Stimulated activated naive CD8-positive, alpha-beta T cell treated with anti-CD3 and anti-CD28 coated beads, Interleukin-15, amount 100 ng/mL, for 72 hours (primary cell): Measurements from ENCODE around the gene SKOR1.
A peak's percentile ranks its signal among the peaks of the same experiment; 100 is the strongest.

Source experiments
- ATAC-seq: fragments of 150-1000 bp; cut with Tn5 transposase; 2 replicates; pipeline ENCODE4 v1.10.0; 2021; ENCODE audit warnings: mild to moderate bottlenecking, moderate library complexity
- DNase-seq, 2 donors: peaks; one replicate each; pipeline ENCODE4 v3.0.0; 2021 to 2022
- H3K27ac Mint-ChIP-seq, 2 donors: one replicate each; pipeline ENCODE4 v1.8.0; 2022; ENCODE audit warnings: mild to moderate bottlenecking in 2 of 2, mixed read lengths in 2 of 2, moderate library complexity in 2 of 2
- H3K27me3 Mint-ChIP-seq: one replicate; pipeline ENCODE4 v1.8.0; 2022; ENCODE audit warnings: mixed read lengths
- H3K4me1 Mint-ChIP-seq: one replicate; pipeline ENCODE4 v1.8.0; 2022; ENCODE audit warnings: mild to moderate bottlenecking, mixed read lengths
- H3K4me3 Mint-ChIP-seq, 2 donors: one replicate each; pipeline ENCODE4 v1.8.0; 2022; ENCODE audit warnings: mild to moderate bottlenecking in 2 of 2, mixed read lengths in 2 of 2, moderate library complexity in 1 of 2
- H3K9me3 Mint-ChIP-seq, 2 donors: one replicate each; pipeline ENCODE4 v1.8.0; 2022; ENCODE audit warnings: mixed read lengths in 2 of 2

Gene SKOR1

GRCh38 chr15:67805666-67806516 lies 19.4 kb upstream of the SKOR1 start:
- ATAC-seq (no peak), DNase-seq (no peak)
- H3K9me3 Mint-ChIP-seq: no peaks in the 10 kb centered on the region
- H3K27me3 Mint-ChIP-seq: no peaks in the 10 kb centered on the region
- H3K27ac Mint-ChIP-seq: no peak overlapping the region
- H3K4me1 Mint-ChIP-seq: peaks cover 7% of the 10 kb centered on the region
- H3K4me3 Mint-ChIP-seq: no peak overlapping the region

GRCh38 chr15:67806536-67806935 lies 18.8 kb upstream of the SKOR1 start:
- ATAC-seq (no peak), DNase-seq (no peak)
- Mint-ChIP-seq H3K4me1 (peaks cover 7% of the 10 kb centered on the region), H3K27me3 (no peaks in the 10 kb centered on the region), H3K4me3 (no peak overlapping the region), H3K27ac (peak overlapping the region in 1 of 2 donors; percentile 42), H3K9me3 (no peaks in the 10 kb centered on the region)

- DNase-seq (no peak), ATAC-seq (no peak)
- Mint-ChIP-seq H3K4me1 (peaks cover 11% of the 10 kb centered on the region), H3K9me3 (no peaks in the 10 kb centered on the region), H3K27me3 (no peaks in the 10 kb centered on the region), H3K4me3 (no peak overlapping the region), H3K27ac (peak overlapping the region in 1 of 2 donors; percentile 3)
These were observed 18.2 kb upstream of the SKOR1 start for GRCh38 chr15:67807141-67807540.

- DNase-seq (no peak), ATAC-seq (no peak)
- H3K4me1 Mint-ChIP-seq: peaks cover 11% of the 10 kb centered on the region
- no peak overlapping the region for H3K27ac Mint-ChIP-seq
- H3K27me3 Mint-ChIP-seq: no peaks in the 10 kb centered on the region
- H3K4me3 Mint-ChIP-seq: no peak overlapping the region
- no peaks in the 10 kb centered on the region for H3K9me3 Mint-ChIP-seq
These were observed 17.5 kb upstream of the SKOR1 start for GRCh38 chr15:67807836-67808235.

GRCh38 chr15:67808821-67809220 lies 16.5 kb upstream of the SKOR1 start:
- no peak for ATAC-seq
- peaks cover 11% of the 10 kb centered on the region for H3K4me1 Mint-ChIP-seq

GRCh38 chr15:67809441-67809840 lies 15.9 kb upstream of the SKOR1 start:
- no peak for ATAC-seq
- peaks cover 11% of the 10 kb centered on the region for H3K4me1 Mint-ChIP-seq
- no peaks in the 10 kb centered on the region for H3K9me3 Mint-ChIP-seq
- no peaks in the 10 kb centered on the region for H3K27me3 Mint-ChIP-seq
- H3K27ac Mint-ChIP-seq: no peak overlapping the region
- H3K4me3 Mint-ChIP-seq: no peak overlapping the region
- DNase-seq: no peak

More at GRCh38 chr15:67808821-67809220, 16.5 kb upstream of the SKOR1 start:
- Mint-ChIP-seq H3K9me3 (no peaks in the 10 kb centered on the region), H3K4me3 (no peak overlapping the region), H3K27ac (no peak overlapping the region), H3K27me3 (no peaks in the 10 kb centered on the region)
- DNase-seq: no peak

- DNase-seq: no peak
- no peak overlapping the region for H3K27ac Mint-ChIP-seq
- ATAC-seq: no peak
- H3K27me3 Mint-ChIP-seq: no peaks in the 10 kb centered on the region
- H3K9me3 Mint-ChIP-seq: no peaks in the 10 kb centered on the region
- H3K4me3 Mint-ChIP-seq: no peak overlapping the region
- H3K4me1 Mint-ChIP-seq: peaks cover 11% of the 10 kb centered on the region
These were observed 15.4 kb upstream of the SKOR1 start for GRCh38 chr15:67809866-67810265.

GRCh38 chr15:67812241-67812644 lies 13.1 kb upstream of the SKOR1 start:
- no peaks in the 10 kb centered on the region for H3K9me3 Mint-ChIP-seq
- peaks cover 2% of the 10 kb centered on the region for H3K27me3 Mint-ChIP-seq
- H3K4me3 Mint-ChIP-seq: no peak overlapping the region
- no peak for ATAC-seq
- H3K27ac Mint-ChIP-seq: no peak overlapping the region
- peaks cover 4% of the 10 kb centered on the region for H3K4me1 Mint-ChIP-seq
- DNase-seq: no peak

- Mint-ChIP-seq H3K4me1 (peaks cover 4% of the 10 kb centered on the region), H3K27ac (no peak overlapping the region), H3K9me3 (no peaks in the 10 kb centered on the region), H3K4me3 (no peak overlapping the region), H3K27me3 (peaks cover 11% of the 10 kb centered on the region)
- ATAC-seq (no peak), DNase-seq (no peak)
These were observed 12.1 kb upstream of the SKOR1 start for GRCh38 chr15:67813104-67813634.

- peaks cover 31% of the 10 kb centered on the region for H3K27me3 Mint-ChIP-seq
These were observed 10.2 kb upstream of the SKOR1 start for GRCh38 chr15:67815036-67815592.

GRCh38 chr15:67816668-67817067 lies 8.6 kb upstream of the SKOR1 start:
- H3K4me3 Mint-ChIP-seq: no peak overlapping the region
- no peak overlapping the region for H3K27ac Mint-ChIP-seq

More at GRCh38 chr15:67815036-67815592, 10.2 kb upstream of the SKOR1 start:
- DNase-seq: peak in 1 of 2 donors; percentile 3
- no peak overlapping the region for H3K4me3 Mint-ChIP-seq
- H3K9me3 Mint-ChIP-seq: no peaks in the 10 kb centered on the region
- no peak for ATAC-seq
- H3K4me1 Mint-ChIP-seq: peaks cover 7% of the 10 kb centered on the region
- H3K27ac Mint-ChIP-seq: no peak overlapping the region

GRCh38 chr15:67818464-67818863 lies 6.8 kb upstream of the SKOR1 start:
- ATAC-seq (no peak), DNase-seq (no peak)
- peaks cover 33% of the 10 kb centered on the region for H3K4me1 Mint-ChIP-seq
- no peak overlapping the region for H3K4me3 Mint-ChIP-seq
- H3K27ac Mint-ChIP-seq: no peak overlapping the region
- H3K9me3 Mint-ChIP-seq: no peaks in the 10 kb centered on the region
- peaks cover 64% of the 10 kb centered on the region for H3K27me3 Mint-ChIP-seq

More at GRCh38 chr15:67816668-67817067, 8.6 kb upstream of the SKOR1 start:
- Mint-ChIP-seq H3K27me3 (peaks cover 46% of the 10 kb centered on the region), H3K4me1 (peaks cover 22% of the 10 kb centered on the region), H3K9me3 (no peaks in the 10 kb centered on the region)
- ATAC-seq (no peak), DNase-seq (no peak)

- Mint-ChIP-seq H3K4me3 (no peak overlapping the region), H3K27me3 (peaks cover 76% of the 10 kb centered on the region), H3K27ac (no peak overlapping the region), H3K9me3 (no peaks in the 10 kb centered on the region), H3K4me1 (peaks cover 45% of the 10 kb centered on the region)
- DNase-seq (no peak), ATAC-seq (no peak)
These were observed 5.7 kb upstream of the SKOR1 start for GRCh38 chr15:67819636-67820035.

- peaks cover 48% of the 10 kb centered on the region for H3K4me1 Mint-ChIP-seq
- H3K9me3 Mint-ChIP-seq: no peaks in the 10 kb centered on the region
- peaks cover 83% of the 10 kb centered on the region for H3K27me3 Mint-ChIP-seq
- no peak overlapping the region for H3K27ac Mint-ChIP-seq
- peak overlapping the region in 1 of 2 donors; percentile 40 for H3K4me3 Mint-ChIP-seq
- DNase-seq: no peak
- ATAC-seq: peak; percentile 33
These were observed 5.0 kb upstream of the SKOR1 start for GRCh38 chr15:67820122-67820991.

GRCh38 chr15:67820992-67821783 lies 4.1 kb upstream of the SKOR1 start:
- peak overlapping the region in 1 of 2 donors; percentile 72 for H3K4me3 Mint-ChIP-seq
- H3K4me1 Mint-ChIP-seq: peaks cover 57% of the 10 kb centered on the region
- no peaks in the 10 kb centered on the region for H3K9me3 Mint-ChIP-seq
- peak; percentile 58 for ATAC-seq
- peaks cover 91% of the 10 kb centered on the region for H3K27me3 Mint-ChIP-seq
- peak overlapping the region; percentile 16 to 32 for H3K27ac Mint-ChIP-seq
- peak in 1 of 2 donors; percentile 35 for DNase-seq
